ENCODE measurements around the gene HIBADH.

DNA sequence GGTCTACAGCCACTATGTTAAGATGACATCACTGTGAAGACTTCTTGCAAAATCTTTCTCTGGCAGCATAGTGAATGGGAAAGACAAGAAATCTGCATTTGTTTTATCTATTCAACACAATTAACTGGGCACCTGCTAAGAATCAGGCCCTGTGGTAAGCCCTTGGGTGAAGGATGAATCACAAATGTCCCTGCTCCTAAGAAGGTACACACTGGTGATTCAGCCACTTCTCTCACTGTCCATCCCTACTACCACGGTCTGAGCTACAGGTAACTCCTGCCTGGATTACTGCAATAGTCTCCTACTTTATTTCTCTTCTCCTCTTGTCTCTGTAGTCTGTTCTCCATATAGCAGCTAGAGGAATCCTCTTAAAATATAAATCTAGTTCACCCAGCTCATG lies 116.1 kb downstream of the HIBADH start:
- TF ChIP-seq POLR2A (IDR thresholded peaks at IDR 0.05) (no peak), EP300 (IDR thresholded peaks at IDR 0.05) (no peak)
- TF ChIP-seq, protein P1, sequence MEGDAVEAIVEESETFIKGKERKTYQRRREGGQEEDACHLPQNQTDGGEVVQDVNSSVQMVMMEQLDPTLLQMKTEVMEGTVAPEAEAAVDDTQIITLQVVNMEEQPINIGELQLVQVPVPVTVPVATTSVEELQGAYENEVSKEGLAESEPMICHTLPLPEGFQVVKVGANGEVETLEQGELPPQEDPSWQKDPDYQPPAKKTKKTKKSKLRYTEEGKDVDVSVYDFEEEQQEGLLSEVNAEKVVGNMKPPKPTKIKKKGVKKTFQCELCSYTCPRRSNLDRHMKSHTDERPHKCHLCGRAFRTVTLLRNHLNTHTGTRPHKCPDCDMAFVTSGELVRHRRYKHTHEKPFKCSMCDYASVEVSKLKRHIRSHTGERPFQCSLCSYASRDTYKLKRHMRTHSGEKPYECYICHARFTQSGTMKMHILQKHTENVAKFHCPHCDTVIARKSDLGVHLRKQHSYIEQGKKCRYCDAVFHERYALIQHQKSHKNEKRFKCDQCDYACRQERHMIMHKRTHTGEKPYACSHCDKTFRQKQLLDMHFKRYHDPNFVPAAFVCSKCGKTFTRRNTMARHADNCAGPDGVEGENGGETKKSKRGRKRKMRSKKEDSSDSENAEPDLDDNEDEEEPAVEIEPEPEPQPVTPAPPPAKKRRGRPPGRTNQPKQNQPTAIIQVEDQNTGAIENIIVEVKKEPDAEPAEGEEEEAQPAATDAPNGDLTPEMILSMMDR (IDR thresholded peaks at IDR 0.05) = no peak
